ENCODE measurements around the gene PAXIP1.
A peak's percentile ranks its signal among the peaks of the same experiment; 100 is the strongest.

PAXIP1 gene

GRCh38 chr7:154975984-154976383 lies 26.9 kb downstream of the PAXIP1 start:
- no peak overlapping the region for H3K9ac ChIP-seq (ENCODE audit: low read length)
- H3K36me3 ChIP-seq (ENCODE audit: control insufficient read depth in 1 of 2, insufficient read depth in 2 of 2, low read depth in 1 of 2, low read length in 2 of 2) = peaks cover 19 to 56% of the 10 kb centered on the region in 2 experiments
- peaks cover 30% of the 10 kb centered on the region for H3K79me1 ChIP-seq (replicated peaks; ENCODE audit: low read length, poor library complexity, severe bottlenecking)
- no peak overlapping the region for H3K4me2 ChIP-seq (ENCODE audit: low read length, poor library complexity, severe bottlenecking)
- 99% methylated on average over 6 of the region's 7 CpGs for WGBS
- no peak overlapping the region for H2BK120ac ChIP-seq (ENCODE audit: low read depth, low read length)
- H4K91ac ChIP-seq (ENCODE audit: low read length) = no peak overlapping the region
- H3K4me3 ChIP-seq (ENCODE audit: insufficient read depth in 1 of 2, low read depth in 1 of 2, low read length in 2 of 2) = no peak overlapping the region
- H3K9me3 ChIP-seq (ENCODE audit: control insufficient read depth, low read length) = no peaks in the 10 kb centered on the region
- H3K23ac ChIP-seq (ENCODE audit: low read length in 2 of 2) = no peak overlapping the region
- H3K4ac ChIP-seq (ENCODE audit: low read depth in 1 of 2, low read length in 2 of 2) = no peak overlapping the region
- H2BK5ac ChIP-seq (ENCODE audit: low read depth, low read length, poor library complexity, severe bottlenecking) = no peak overlapping the region
- no peak for DNase-seq
- H3K27ac ChIP-seq (ENCODE audit: low read length, poor library complexity, severe bottlenecking) = no peak overlapping the region
- H2AK5ac ChIP-seq (ENCODE audit: low read length, severe bottlenecking) = no peak overlapping the region
- H2AFZ ChIP-seq (ENCODE audit: low read depth, low read length) = no peak overlapping the region
- H3K14ac ChIP-seq (ENCODE audit: low read length in 2 of 2) = no peak overlapping the region
- no peak overlapping the region for H4K8ac ChIP-seq (ENCODE audit: low read length)
- no peak overlapping the region for H2BK12ac ChIP-seq (ENCODE audit: low read length in 2 of 2)
- no peaks in the 10 kb centered on the region for H3K27me3 ChIP-seq (ENCODE audit: control insufficient read depth in 1 of 2, insufficient read depth in 1 of 2, low read length in 2 of 2)
- H3K18ac ChIP-seq (ENCODE audit: low read depth in 1 of 2, low read length in 2 of 2) = no peak overlapping the region
- H2BK15ac ChIP-seq (ENCODE audit: low read depth, poor library complexity, severe bottlenecking) = no peak overlapping the region
- H3K4me1 ChIP-seq (ENCODE audit: control insufficient read depth, insufficient read depth, low read depth, low read length) = no peaks in the 10 kb centered on the region

GRCh38 chr7:154973381-154973780 lies 29.5 kb downstream of the PAXIP1 start:
- no peak overlapping the region for H3K9ac ChIP-seq (ENCODE audit: low read length)
- no peak overlapping the region for H3K27ac ChIP-seq (ENCODE audit: low read length, poor library complexity, severe bottlenecking)

GRCh38 chr7:154968336-154969001 lies 34.5 kb downstream of the PAXIP1 start:
- Histone ChIP-seq H3K18ac (ENCODE audit: low read depth in 1 of 2, low read length in 2 of 2) (no peak overlapping the region), H4K8ac (ENCODE audit: low read length) (no peak overlapping the region), H3K27me3 (ENCODE audit: control insufficient read depth in 1 of 2, insufficient read depth in 1 of 2, low read length in 2 of 2) (no peaks in the 10 kb centered on the region), H2AK5ac (ENCODE audit: low read length, severe bottlenecking) (no peak overlapping the region), H3K4me1 (ENCODE audit: control insufficient read depth, insufficient read depth, low read depth, low read length) (peaks cover 6% of the 10 kb centered on the region), H3K23ac (ENCODE audit: low read length in 2 of 2) (no peak overlapping the region), H2BK12ac (ENCODE audit: low read length in 2 of 2) (no peak overlapping the region), H3K9me3 (ENCODE audit: control insufficient read depth, low read length) (no peaks in the 10 kb centered on the region), H3K14ac (ENCODE audit: low read length in 2 of 2) (no peak overlapping the region), H3K9ac (ENCODE audit: low read length) (no peak overlapping the region), H3K4me3 (ENCODE audit: insufficient read depth in 1 of 2, low read depth in 1 of 2, low read length in 2 of 2) (peak overlapping the region in 1 of 2 experiments; percentile 20), H3K36me3 (ENCODE audit: control insufficient read depth in 1 of 2, insufficient read depth in 2 of 2, low read depth in 1 of 2, low read length in 2 of 2) (peaks cover 42 to 76% of the 10 kb centered on the region in 2 experiments), H2BK15ac (ENCODE audit: low read depth, poor library complexity, severe bottlenecking) (no peak overlapping the region), H3K4me2 (ENCODE audit: low read length, poor library complexity, severe bottlenecking) (no peak overlapping the region), H4K91ac (ENCODE audit: low read length) (no peak overlapping the region), H2BK120ac (ENCODE audit: low read depth, low read length) (no peak overlapping the region), H3K79me1 (replicated peaks; ENCODE audit: low read length, poor library complexity, severe bottlenecking) (peaks cover 28% of the 10 kb centered on the region), H2BK5ac (ENCODE audit: low read depth, low read length, poor library complexity, severe bottlenecking) (no peak overlapping the region), H3K4ac (ENCODE audit: low read depth in 1 of 2, low read length in 2 of 2) (no peak overlapping the region), H2AFZ (ENCODE audit: low read depth, low read length) (no peak overlapping the region), H3K27ac (ENCODE audit: low read length, poor library complexity, severe bottlenecking) (no peak overlapping the region)
- 92% methylated on average over 11 of the region's 11 CpGs for WGBS
- DNase-seq = no peak

More at GRCh38 chr7:154973381-154973780, 29.5 kb downstream of the PAXIP1 start:
- Histone ChIP-seq H3K4ac (ENCODE audit: low read depth in 1 of 2, low read length in 2 of 2) (no peak overlapping the region), H3K4me2 (ENCODE audit: low read length, poor library complexity, severe bottlenecking) (no peak overlapping the region), H4K8ac (ENCODE audit: low read length) (no peak overlapping the region), H2AFZ (ENCODE audit: low read depth, low read length) (no peak overlapping the region), H3K14ac (ENCODE audit: low read length in 2 of 2) (peak overlapping the region in 1 of 2 experiments; percentile 26), H3K27me3 (ENCODE audit: control insufficient read depth in 1 of 2, insufficient read depth in 1 of 2, low read length in 2 of 2) (no peaks in the 10 kb centered on the region), H3K18ac (ENCODE audit: low read depth in 1 of 2, low read length in 2 of 2) (no peak overlapping the region), H2BK120ac (ENCODE audit: low read depth, low read length) (no peak overlapping the region), H2BK5ac (ENCODE audit: low read depth, low read length, poor library complexity, severe bottlenecking) (no peak overlapping the region), H2BK15ac (ENCODE audit: low read depth, poor library complexity, severe bottlenecking) (no peak overlapping the region), H3K4me3 (ENCODE audit: insufficient read depth in 1 of 2, low read depth in 1 of 2, low read length in 2 of 2) (no peak overlapping the region), H3K4me1 (ENCODE audit: control insufficient read depth, insufficient read depth, low read depth, low read length) (peaks cover under 1% of the 10 kb centered on the region), H3K79me1 (replicated peaks; ENCODE audit: low read length, poor library complexity, severe bottlenecking) (peaks cover 40% of the 10 kb centered on the region), H3K9me3 (ENCODE audit: control insufficient read depth, low read length) (no peaks in the 10 kb centered on the region), H3K36me3 (ENCODE audit: control insufficient read depth in 1 of 2, insufficient read depth in 2 of 2, low read depth in 1 of 2, low read length in 2 of 2) (peaks cover 33 to 62% of the 10 kb centered on the region in 2 experiments), H2BK12ac (ENCODE audit: low read length in 2 of 2) (no peak overlapping the region), H3K23ac (ENCODE audit: low read length in 2 of 2) (no peak overlapping the region), H2AK5ac (ENCODE audit: low read length, severe bottlenecking) (no peak overlapping the region), H4K91ac (ENCODE audit: low read length) (no peak overlapping the region)
- WGBS = 97% methylated on average over 5 of the region's 7 CpGs
- DNase-seq = no peak

- 97% methylated on average over 2 of the region's 3 CpGs for WGBS
- Histone ChIP-seq H3K4ac (ENCODE audit: low read depth in 1 of 2, low read length in 2 of 2) (no peak overlapping the region), H3K4me2 (ENCODE audit: low read length, poor library complexity, severe bottlenecking) (no peak overlapping the region), H3K27ac (ENCODE audit: low read length, poor library complexity, severe bottlenecking) (no peak overlapping the region), H2AFZ (ENCODE audit: low read depth, low read length) (no peak overlapping the region), H3K14ac (ENCODE audit: low read length in 2 of 2) (no peak overlapping the region), H2AK5ac (ENCODE audit: low read length, severe bottlenecking) (no peak overlapping the region), H3K4me1 (ENCODE audit: control insufficient read depth, insufficient read depth, low read depth, low read length) (peaks cover 6% of the 10 kb centered on the region), H3K27me3 (ENCODE audit: control insufficient read depth in 1 of 2, insufficient read depth in 1 of 2, low read length in 2 of 2) (no peaks in the 10 kb centered on the region), H4K8ac (ENCODE audit: low read length) (no peak overlapping the region), H3K4me3 (ENCODE audit: insufficient read depth in 1 of 2, low read depth in 1 of 2, low read length in 2 of 2) (no peak overlapping the region), H3K23ac (ENCODE audit: low read length in 2 of 2) (no peak overlapping the region), H2BK5ac (ENCODE audit: low read depth, low read length, poor library complexity, severe bottlenecking) (no peak overlapping the region), H3K79me1 (replicated peaks; ENCODE audit: low read length, poor library complexity, severe bottlenecking) (peaks cover 19% of the 10 kb centered on the region), H2BK12ac (ENCODE audit: low read length in 2 of 2) (no peak overlapping the region), H3K36me3 (ENCODE audit: control insufficient read depth in 1 of 2, insufficient read depth in 2 of 2, low read depth in 1 of 2, low read length in 2 of 2) (peaks cover 40 to 79% of the 10 kb centered on the region in 2 experiments), H2BK120ac (ENCODE audit: low read depth, low read length) (no peak overlapping the region), H3K9me3 (ENCODE audit: control insufficient read depth, low read length) (no peaks in the 10 kb centered on the region), H4K91ac (ENCODE audit: low read length) (no peak overlapping the region), H3K18ac (ENCODE audit: low read depth in 1 of 2, low read length in 2 of 2) (no peak overlapping the region), H2BK15ac (ENCODE audit: low read depth, poor library complexity, severe bottlenecking) (no peak overlapping the region), H3K9ac (ENCODE audit: low read length) (no peak overlapping the region)
- no peak for DNase-seq
Observed at GRCh38 chr7:154967401-154967955, 35.4 kb downstream of the PAXIP1 start.

All from mesenchymal stem cell (in vitro differentiated cells and primary cell).